ENCODE measurements around the gene CFAP97D2. TPM values are rescaled to one million over a fixed set of nuclear protein-coding genes. Genes with fewer than 3 reads are reported as not detected.

Gene CFAP97D2
- total RNA-seq, 3 donors from 2014 or later (not counting 1 experiment from before 2014, with no cell fraction given) = 0.45 to 7.7 TPM; not detected in 1

- no peak for DNase-seq
- peaks cover 29% of the 10 kb centered on the region for H3K4me1 ChIP-seq (ENCODE audit: control insufficient read depth, insufficient read depth, low read length)
- no peaks in the 10 kb centered on the region for H3K36me3 Mint-ChIP-seq
- no peak overlapping the region for H3K4me3 ChIP-seq (ENCODE audit: low read length)
- H3K27me3 ChIP-seq (ENCODE audit: control insufficient read depth, insufficient read depth, low read length) = no peaks in the 10 kb centered on the region
- H3K4me3 Mint-ChIP-seq = no peak overlapping the region
- no peaks in the 10 kb centered on the region for H3K9me3 Mint-ChIP-seq
- H3K36me3 ChIP-seq (ENCODE audit: control insufficient read depth, insufficient read depth, low read length) = no peaks in the 10 kb centered on the region
- no peak for ATAC-seq
- peaks cover 18 to 35% of the 10 kb centered on the region in 2 donors for H3K4me1 Mint-ChIP-seq
- H3K27ac ChIP-seq (ENCODE audit: low read length) = no peak overlapping the region
- 92% methylated on average over 9 of the region's 9 CpGs for WGBS (ENCODE audit: insufficient coverage)
- H3K27me3 Mint-ChIP-seq (ENCODE audit: low read depth in 2 of 2) = peaks cover 4 to 13% of the 10 kb centered on the region in 2 donors
- no peak overlapping the region for H3K27ac Mint-ChIP-seq
- H3K9me3 ChIP-seq (ENCODE audit: control insufficient read depth, insufficient read depth, low read length) = no peaks in the 10 kb centered on the region
- TF ChIP-seq CTCF (IDR thresholded peaks at IDR 0.05) = no peak
- intact Hi-C loops (cut with micrococcal nuclease) = loop anchor here (5.0 kb wide), 1 partner anchor 181 kb away; no protein-coding TSS in a partner anchor
Observed at GRCh38 chr13:114228176-114228575, 49.1 kb downstream of the CFAP97D2 start.

GRCh38 chr13:114229506-114229905 lies 50.4 kb downstream of the CFAP97D2 start:
- Histone ChIP-seq H3K36me3 (ENCODE audit: control insufficient read depth, insufficient read depth, low read length) (no peaks in the 10 kb centered on the region), H3K4me3 (ENCODE audit: low read length) (no peak overlapping the region), H3K27me3 (ENCODE audit: control insufficient read depth, insufficient read depth, low read length) (no peaks in the 10 kb centered on the region), H3K27ac (ENCODE audit: low read length) (no peak overlapping the region), H3K9me3 (ENCODE audit: control insufficient read depth, insufficient read depth, low read length) (no peaks in the 10 kb centered on the region), H3K4me1 (ENCODE audit: control insufficient read depth, insufficient read depth, low read length) (peaks cover 27% of the 10 kb centered on the region)
- no peak for DNase-seq
- no peak overlapping the region for H3K4me3 Mint-ChIP-seq
- H3K27me3 Mint-ChIP-seq (ENCODE audit: low read depth in 2 of 2) = peaks cover 4 to 13% of the 10 kb centered on the region in 2 donors
- no peak overlapping the region for H3K27ac Mint-ChIP-seq
- no peak for TF ChIP-seq CTCF (IDR thresholded peaks at IDR 0.05)
- H3K4me1 Mint-ChIP-seq = peaks cover 14 to 33% of the 10 kb centered on the region in 2 donors
- intact Hi-C loops (cut with micrococcal nuclease) = loop anchor here (5.0 kb wide), 1 partner anchor 182 kb away; no protein-coding TSS in a partner anchor
- no peak for ATAC-seq
- H3K9me3 Mint-ChIP-seq = no peaks in the 10 kb centered on the region
- H3K36me3 Mint-ChIP-seq = no peaks in the 10 kb centered on the region
- 76% methylated on average over 3 of the region's 4 CpGs for WGBS (ENCODE audit: insufficient coverage)

- Histone ChIP-seq H3K4me3 (ENCODE audit: low read length) (no peak overlapping the region), H3K9me3 (ENCODE audit: control insufficient read depth, insufficient read depth, low read length) (no peaks in the 10 kb centered on the region), H3K4me1 (ENCODE audit: control insufficient read depth, insufficient read depth, low read length) (peaks cover 24% of the 10 kb centered on the region), H3K36me3 (ENCODE audit: control insufficient read depth, insufficient read depth, low read length) (no peaks in the 10 kb centered on the region), H3K27ac (ENCODE audit: low read length) (no peak overlapping the region), H3K27me3 (ENCODE audit: control insufficient read depth, insufficient read depth, low read length) (no peaks in the 10 kb centered on the region)
- no peak overlapping the region for H3K27ac Mint-ChIP-seq
- TF ChIP-seq CTCF (IDR thresholded peaks at IDR 0.05) = no peak
- no peak overlapping the region for H3K4me3 Mint-ChIP-seq
- no peaks in the 10 kb centered on the region for H3K36me3 Mint-ChIP-seq
- peaks cover 8 to 31% of the 10 kb centered on the region in 2 donors for H3K4me1 Mint-ChIP-seq
- ATAC-seq (no peak), DNase-seq (no peak)
- WGBS (ENCODE audit: insufficient coverage) = 73% methylated on average over 6 of the region's 7 CpGs
- H3K27me3 Mint-ChIP-seq (ENCODE audit: low read depth in 2 of 2) = peaks cover 4 to 13% of the 10 kb centered on the region in 2 donors
- intact Hi-C loops (cut with micrococcal nuclease) = no loop called here
- H3K9me3 Mint-ChIP-seq = no peaks in the 10 kb centered on the region
Observed at GRCh38 chr13:114230117-114230516, 51.1 kb downstream of the CFAP97D2 start.

GRCh38 chr13:114230575-114230974 lies 51.5 kb downstream of the CFAP97D2 start:
- H3K27ac ChIP-seq (ENCODE audit: low read length) = no peak overlapping the region
- no peak for TF ChIP-seq CTCF (IDR thresholded peaks at IDR 0.05)
- intact Hi-C loops (cut with micrococcal nuclease) = no loop called here
- H3K27me3 Mint-ChIP-seq (ENCODE audit: low read depth in 2 of 2) = peaks cover 4 to 13% of the 10 kb centered on the region in 2 donors
- H3K27ac Mint-ChIP-seq = no peak overlapping the region
- H3K36me3 Mint-ChIP-seq = no peaks in the 10 kb centered on the region
- ATAC-seq = no peak
- H3K27me3 ChIP-seq (ENCODE audit: control insufficient read depth, insufficient read depth, low read length) = no peaks in the 10 kb centered on the region
- no peaks in the 10 kb centered on the region for H3K36me3 ChIP-seq (ENCODE audit: control insufficient read depth, insufficient read depth, low read length)
- H3K4me1 Mint-ChIP-seq = peaks cover 11 to 32% of the 10 kb centered on the region in 2 donors
- H3K4me3 Mint-ChIP-seq = no peak overlapping the region
- H3K9me3 Mint-ChIP-seq = no peaks in the 10 kb centered on the region
- 68% methylated on average over 3 of the region's 3 CpGs for WGBS (ENCODE audit: insufficient coverage)
- DNase-seq = no peak
- H3K4me3 ChIP-seq (ENCODE audit: low read length) = no peak overlapping the region
- no peaks in the 10 kb centered on the region for H3K9me3 ChIP-seq (ENCODE audit: control insufficient read depth, insufficient read depth, low read length)
- peaks cover 27% of the 10 kb centered on the region for H3K4me1 ChIP-seq (ENCODE audit: control insufficient read depth, insufficient read depth, low read length)

Measured in natural killer cell (primary cell).